RWPE2 (cell line): ENCODE data around the gene NLGN4Y.
"Not testable (repeated sequence)": the region's sequence is repeated elsewhere in the genome, so short reads cannot be mapped to it uniquely, and the experiment has no call there.

Source experiments
- ATAC-seq: fragments of 200-7000 bp; cut with Tn5 transposase; 3 replicates; pipeline ENCODE4 v1.9.1; 2021; ENCODE audit warnings: low read depth
- DNase-seq: peaks from one replicate; pipeline ENCODE4 v3.0.0-alpha.2; 2020; ENCODE audit warnings: low spot score
- H3K27ac ChIP-seq: fragments of 450-650 bp; 2 replicates; pipeline ENCODE4 v1.5.1; 2017; ENCODE audit warnings: mild to moderate bottlenecking; ENCODE audit not compliant: poor library complexity, severe bottlenecking
- H3K27me3 ChIP-seq: fragments of 250-450 bp; sonication (Bioruptor Pico); 2 replicates; pipeline ENCODE4 v1.5.1; 2021; ENCODE audit warnings: mild to moderate bottlenecking, moderate library complexity; ENCODE audit not compliant: insufficient read depth, poor library complexity, severe bottlenecking
- H3K36me3 ChIP-seq: fragments of 250-450 bp; sonication (Bioruptor Pico); 2 replicates; pipeline ENCODE4 v1.5.1; 2020; ENCODE audit warnings: low read depth, mild to moderate bottlenecking, moderate library complexity
- H3K4me1 ChIP-seq: fragments of 250-450 bp; sonication (Bioruptor Pico); 2 replicates; pipeline ENCODE4 v1.5.1; 2021; ENCODE audit warnings: mild to moderate bottlenecking, moderate library complexity; ENCODE audit not compliant: insufficient read depth, poor library complexity, severe bottlenecking
- H3K4me3 ChIP-seq: fragments of 250-450 bp; sonication (Bioruptor Pico); 2 replicates; pipeline ENCODE4 v1.5.1; 2021; ENCODE audit warnings: mild to moderate bottlenecking, moderate library complexity; ENCODE audit not compliant: severe bottlenecking
- H3K9me3 ChIP-seq: fragments of 250-450 bp; sonication (Bioruptor Pico); 2 replicates; pipeline ENCODE4 v1.5.1; 2021; ENCODE audit warnings: mild to moderate bottlenecking, moderate library complexity; ENCODE audit not compliant: severe bottlenecking
- TF ChIP-seq, protein P1 (sequence below): fragments of 450-650 bp; IDR thresholded peaks from one replicate; pipeline ENCODE4 v1.5.1; 2017; ENCODE audit warnings: mild to moderate bottlenecking, moderate library complexity; ENCODE audit not compliant: poor library complexity, severe bottlenecking

Gene NLGN4Y

GRCh38 chrY:14834103-14835060, 310.1 kb downstream of the NLGN4Y start:
- Histone ChIP-seq H3K36me3 (no peaks in the 10 kb centered on the region), H3K4me3 (no peak overlapping the region), H3K27me3 (no peaks in the 10 kb centered on the region), H3K4me1 (peaks cover 23% of the 10 kb centered on the region), H3K27ac (peak overlapping the region; percentile 97), H3K9me3 (no peaks in the 10 kb centered on the region)
- ATAC-seq (peak; percentile 94), DNase-seq (peak; percentile 50)
- TF ChIP-seq, protein P1, sequence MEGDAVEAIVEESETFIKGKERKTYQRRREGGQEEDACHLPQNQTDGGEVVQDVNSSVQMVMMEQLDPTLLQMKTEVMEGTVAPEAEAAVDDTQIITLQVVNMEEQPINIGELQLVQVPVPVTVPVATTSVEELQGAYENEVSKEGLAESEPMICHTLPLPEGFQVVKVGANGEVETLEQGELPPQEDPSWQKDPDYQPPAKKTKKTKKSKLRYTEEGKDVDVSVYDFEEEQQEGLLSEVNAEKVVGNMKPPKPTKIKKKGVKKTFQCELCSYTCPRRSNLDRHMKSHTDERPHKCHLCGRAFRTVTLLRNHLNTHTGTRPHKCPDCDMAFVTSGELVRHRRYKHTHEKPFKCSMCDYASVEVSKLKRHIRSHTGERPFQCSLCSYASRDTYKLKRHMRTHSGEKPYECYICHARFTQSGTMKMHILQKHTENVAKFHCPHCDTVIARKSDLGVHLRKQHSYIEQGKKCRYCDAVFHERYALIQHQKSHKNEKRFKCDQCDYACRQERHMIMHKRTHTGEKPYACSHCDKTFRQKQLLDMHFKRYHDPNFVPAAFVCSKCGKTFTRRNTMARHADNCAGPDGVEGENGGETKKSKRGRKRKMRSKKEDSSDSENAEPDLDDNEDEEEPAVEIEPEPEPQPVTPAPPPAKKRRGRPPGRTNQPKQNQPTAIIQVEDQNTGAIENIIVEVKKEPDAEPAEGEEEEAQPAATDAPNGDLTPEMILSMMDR = no peak

GRCh38 chrY:14837466-14837865, 313.1 kb downstream of the NLGN4Y start:
- no peak for ATAC-seq
- H3K9me3 ChIP-seq = no peaks in the 10 kb centered on the region
- no peaks in the 10 kb centered on the region for H3K27me3 ChIP-seq
- no peaks in the 10 kb centered on the region for H3K36me3 ChIP-seq
- no peak overlapping the region for H3K27ac ChIP-seq
- TF ChIP-seq, protein P1 = no peak
- no peak overlapping the region for H3K4me3 ChIP-seq
- DNase-seq = no peak
- H3K4me1 ChIP-seq = peaks cover 21% of the 10 kb centered on the region

- H3K27me3 ChIP-seq = no peaks in the 10 kb centered on the region
- TF ChIP-seq, protein P1 = no peak
- H3K4me1 ChIP-seq = peaks cover 7% of the 10 kb centered on the region
- H3K36me3 ChIP-seq = no peaks in the 10 kb centered on the region
- no peak overlapping the region for H3K27ac ChIP-seq
- ATAC-seq (no peak), DNase-seq (no peak)
- no peaks in the 10 kb centered on the region for H3K9me3 ChIP-seq
- no peak overlapping the region for H3K4me3 ChIP-seq
Measured at GRCh38 chrY:14850734-14851133, 326.4 kb downstream of the NLGN4Y start.

DNA sequence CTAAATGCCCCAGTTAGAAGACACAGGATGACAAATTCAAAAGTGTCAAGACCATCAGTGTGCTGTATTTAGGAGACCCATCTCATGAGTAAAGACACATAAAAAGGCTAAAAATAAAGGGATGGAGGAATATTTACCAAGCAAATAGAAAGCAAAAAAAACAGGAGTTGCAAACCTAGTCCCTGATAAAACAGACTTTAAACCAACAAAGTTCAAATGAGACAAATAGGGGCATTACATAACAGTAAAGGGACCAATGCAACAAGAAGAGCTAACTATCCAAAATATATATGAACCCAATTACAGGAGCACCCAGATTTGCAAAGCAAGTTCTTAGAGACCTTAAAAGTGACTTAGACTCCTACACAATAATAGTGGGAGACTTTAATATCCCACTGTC, 336.1 kb downstream of the NLGN4Y start:
- Histone ChIP-seq H3K27ac (no peak overlapping the region), H3K36me3 (no peaks in the 10 kb centered on the region), H3K4me1 (no peaks in the 10 kb centered on the region), H3K4me3 (no peak overlapping the region), H3K9me3 (no peaks in the 10 kb centered on the region), H3K27me3 (no peaks in the 10 kb centered on the region)
- DNase-seq (no peak), ATAC-seq (no peak)
- TF ChIP-seq, protein P1 = no peak

DNA sequence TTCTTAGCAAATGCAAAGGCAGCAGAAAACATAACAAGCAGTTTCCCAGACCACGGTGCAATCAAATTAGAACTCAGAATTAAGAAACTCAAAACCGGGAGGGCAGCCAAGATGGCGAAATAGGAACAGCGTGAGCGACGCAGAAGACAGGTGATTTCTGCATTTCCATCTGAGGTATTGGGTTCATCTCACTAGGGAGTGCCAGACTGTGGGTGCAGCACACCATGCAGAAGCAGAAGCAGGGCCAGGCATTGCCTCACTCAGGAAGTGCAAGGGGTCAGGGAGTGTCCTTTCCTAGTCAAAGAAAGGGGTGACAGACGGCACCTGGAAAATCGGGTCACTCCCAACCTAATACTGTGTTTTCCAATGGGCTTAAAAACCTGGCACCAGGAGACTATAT, 336.7 kb downstream of the NLGN4Y start:
- ATAC-seq = 0 out of 3 replicates have a peak, but pooled peaks have one; percentile 17
- H3K27me3 ChIP-seq, DNase-seq, H3K4me1 ChIP-seq, H3K4me3 ChIP-seq, H3K36me3 ChIP-seq, H3K27ac ChIP-seq, H3K9me3 ChIP-seq: not testable (repeated sequence)
